ENCODE measurements around the gene TOMM20L.

Gene TOMM20L

DNA sequence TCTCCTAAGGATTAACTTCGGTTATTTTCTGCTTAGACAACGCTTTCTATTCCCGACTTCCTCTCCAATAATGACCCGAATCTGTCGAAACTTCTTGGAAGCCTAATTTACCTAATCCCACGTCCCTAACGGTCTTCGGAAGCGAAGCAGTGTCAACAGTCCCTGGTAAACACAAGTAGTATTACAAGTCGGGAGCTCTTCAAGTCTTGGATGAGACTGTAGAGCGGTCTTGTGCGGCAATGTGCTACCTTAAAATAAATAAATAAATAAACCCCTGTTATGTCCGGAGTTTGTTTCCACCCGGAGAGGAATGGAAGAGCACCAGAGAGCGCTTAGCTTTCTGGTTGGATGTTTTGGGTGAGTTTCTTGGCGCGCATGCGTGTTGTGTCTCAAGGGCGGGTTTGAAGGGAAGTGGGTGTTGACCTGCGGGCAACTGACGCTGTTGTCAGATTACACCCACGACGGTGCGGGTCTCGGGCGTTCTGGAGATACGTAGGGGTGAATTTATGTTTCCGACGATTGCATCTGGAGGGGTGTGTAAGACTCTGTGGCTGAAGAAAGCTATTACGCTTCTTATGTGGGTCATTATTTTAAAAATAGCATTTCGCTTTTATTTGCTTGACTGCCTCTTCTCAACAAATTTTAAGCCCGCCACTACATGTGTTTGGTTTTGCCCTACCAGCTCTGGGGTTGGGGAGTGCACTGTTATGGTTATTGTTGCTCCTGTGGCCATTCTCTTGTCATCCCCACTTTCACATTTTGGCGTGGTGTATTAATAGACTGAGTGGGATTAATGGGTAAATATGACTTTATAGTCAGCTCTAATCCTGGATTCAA, 31.8 kb downstream of the TOMM20L start, which contains the start of the genes KIAA0586 and TIMM9:
Gene KIAA0586, plus strand, starts transcription at position 439 of the 837 bp plus-strand sequence. CDS start 546 bp downstream, outside the sequence.
Gene TIMM9, minus strand, starts transcription at position 251 of the 837 bp plus-strand sequence. CDS start 15,586 bp downstream, outside the sequence.
- DNase-seq: peak; percentile 99

GRCh38 chr14:58428118-58428683, 32.5 kb downstream of the TOMM20L start:
- DNase-seq: peak; percentile 60

DNA sequence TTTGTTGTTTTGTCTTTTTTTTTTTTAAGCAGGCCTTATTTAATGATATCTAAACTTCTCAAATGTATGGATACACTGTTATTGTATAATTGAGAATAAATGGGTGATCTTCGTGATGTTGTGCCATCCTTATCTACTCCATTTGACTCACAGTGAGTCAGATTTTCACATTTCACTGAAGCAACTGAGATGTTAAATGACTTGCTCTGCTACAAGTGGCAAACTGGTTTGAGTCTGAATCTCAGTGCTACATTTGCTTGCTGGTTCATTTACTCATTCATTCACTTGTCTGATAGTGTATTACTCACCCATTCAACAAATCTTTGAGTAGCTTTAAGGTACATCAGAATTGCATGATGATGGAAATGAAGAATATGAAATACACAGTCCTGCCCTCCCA, 34.4 kb downstream of the TOMM20L start:
- peak; percentile 45 for DNase-seq

DNA sequence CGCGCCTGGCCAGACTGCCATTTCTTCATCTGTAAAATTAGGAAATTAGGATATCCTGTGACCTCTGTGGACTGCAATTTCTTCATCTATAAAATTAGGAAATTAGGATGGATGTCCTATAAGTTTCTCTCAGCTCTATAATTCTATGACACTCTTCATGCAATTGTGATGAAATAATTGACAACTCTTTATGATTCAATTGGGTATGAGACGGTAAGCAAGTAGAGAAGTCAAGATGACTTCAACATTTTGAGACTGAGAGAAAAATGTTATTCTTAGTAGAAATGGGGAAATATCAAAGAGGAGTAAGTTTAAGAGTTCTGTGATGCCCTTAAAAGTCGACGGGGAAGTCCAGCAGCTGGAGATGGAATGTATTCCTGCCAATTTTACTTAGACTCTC, 43.7 kb downstream of the TOMM20L start:
- DNase-seq: no peak

DNA sequence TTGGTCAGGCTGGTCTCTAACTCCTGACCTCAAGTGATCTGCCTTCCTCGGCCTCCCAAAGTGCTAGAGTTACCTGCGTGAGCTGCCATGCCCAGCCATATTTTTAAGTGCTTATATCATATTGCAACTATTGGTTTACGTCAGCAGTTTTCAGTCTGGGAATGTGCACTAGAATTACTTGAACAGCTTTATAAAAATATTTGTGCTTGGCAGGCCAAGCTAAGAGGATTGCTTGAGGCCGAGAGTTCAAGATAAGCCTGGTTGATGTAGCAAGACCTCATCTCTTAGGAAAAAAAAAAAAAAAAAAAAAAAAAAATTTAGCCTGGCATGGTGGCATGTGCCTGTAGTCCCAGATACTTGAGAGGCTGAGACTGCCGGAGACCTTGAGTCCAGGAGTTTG, 48.9 kb downstream of the TOMM20L start:
- DNase-seq: no peak

DNA sequence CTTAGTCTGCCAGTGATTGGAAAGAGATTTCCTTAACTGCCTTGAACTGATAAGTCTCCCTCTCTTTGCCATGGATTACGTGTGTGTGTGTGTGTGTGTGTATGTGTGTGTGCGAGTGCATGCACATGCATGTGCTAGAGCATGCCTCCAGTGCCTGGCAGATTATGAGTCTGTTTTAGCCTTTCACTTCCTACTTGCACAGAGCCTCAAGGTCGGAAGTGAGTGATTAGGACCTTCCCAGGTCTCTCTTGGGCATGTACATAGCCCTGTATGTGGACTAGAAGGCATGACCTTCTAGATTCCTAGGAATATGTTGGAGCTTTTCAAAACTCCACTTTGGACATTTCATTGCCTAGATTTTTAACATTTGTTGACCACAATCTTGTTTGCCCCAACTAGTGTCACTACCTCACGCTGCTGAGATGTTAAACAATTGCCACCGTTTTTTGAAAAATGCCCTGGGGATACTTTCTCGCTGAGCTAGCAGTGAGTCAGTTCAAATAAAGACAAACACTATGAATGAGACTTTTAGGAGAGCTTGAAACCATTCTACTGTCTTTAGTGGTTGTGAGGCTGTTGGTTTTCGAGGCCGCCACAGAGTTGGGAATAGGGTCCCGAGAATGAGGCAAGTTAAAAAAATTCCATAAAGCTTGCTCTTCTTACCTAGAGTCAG, 60.0 kb downstream of the TOMM20L start:
- DNase-seq: peak; percentile 85

Measured in EL (cell line).